CD14-positive monocyte (primary cell): ENCODE measurements around the gene TUBB6. TPM values are rescaled to one million over a fixed set of nuclear protein-coding genes. Genes with fewer than 3 reads are reported as not detected.

Source experiments
- DNase-seq, 3 donors: peaks; one replicate each; pipeline ENCODE4 v3.0.0-alpha.2; 2011 to 2022
- H2AFZ ChIP-seq: 2 replicates; pipeline ENCODE4 v1.6.0; 2012; ENCODE audit warnings: mild to moderate bottlenecking, low read depth, low read length, inconsistent platforms; ENCODE audit not compliant: insufficient read depth, poor library complexity, severe bottlenecking
- H3K27ac ChIP-seq, 2 donors: 1 replicate in 1 of 2; 2 replicates in 1 of 2; pipeline ENCODE4 v1.5.1; 2012 to 2013; ENCODE audit warnings: low read length in 2 of 2, control low read depth in 1 of 2, inconsistent platforms in 1 of 2, low read depth in 1 of 2, mild to moderate bottlenecking in 1 of 2
- H3K27me3 ChIP-seq, 2 donors: one replicate each; pipeline versions ENCODE4 v1.6.0 to v1.6.1; 2011 to 2013; ENCODE audit warnings: low read length in 2 of 2; ENCODE audit not compliant: control insufficient read depth in 2 of 2, insufficient read depth in 2 of 2
- H3K36me3 ChIP-seq, 2 donors: replicated peaks in 1 of 2; 1 replicate in 1 of 2; 2 replicates in 1 of 2; pipeline versions ENCODE4 v1.5.1 to v1.6.1; 2012 to 2013; ENCODE audit warnings: low read length in 2 of 2, control low read depth in 1 of 2, inconsistent platforms in 1 of 2, mild to moderate bottlenecking in 1 of 2; ENCODE audit not compliant: insufficient read depth in 2 of 2, control insufficient read depth in 1 of 2
- H3K4me1 ChIP-seq, 2 donors: 1 replicate in 1 of 2; 2 replicates in 1 of 2; pipeline versions ENCODE4 v1.5.1 to v1.6.1; 2012 to 2013; ENCODE audit warnings: low read length in 2 of 2, control low read depth in 1 of 2, inconsistent platforms in 1 of 2, mild to moderate bottlenecking in 1 of 2, moderate library complexity in 1 of 2; ENCODE audit not compliant: insufficient read depth in 2 of 2, control insufficient read depth in 1 of 2
- H3K4me2 ChIP-seq: replicated peaks from 2 replicates; pipeline ENCODE3; 2012; ENCODE audit warnings: low read length, moderate library complexity, mild to moderate bottlenecking; ENCODE audit not compliant: poor library complexity, severe bottlenecking; ENCODE audit errors: extremely low read depth
- H3K4me3 ChIP-seq, 3 experiments: fragments of 200-600 bp in 1 of 3; sonication (generic) in 1 of 3; replicated peaks in 1 of 3; 1 replicate in 2 of 3; 2 replicates in 1 of 3; pipeline ENCODE4 v1.5.1; 2011 to 2013; ENCODE audit warnings: low read length in 3 of 3, mild to moderate bottlenecking in 3 of 3, control low read depth in 2 of 3, low read depth in 2 of 3, inconsistent platforms in 1 of 3, moderate library complexity in 1 of 3
- H3K79me2 ChIP-seq: 2 replicates; pipeline ENCODE4 v1.6.0; 2012; ENCODE audit warnings: mild to moderate bottlenecking, control low read depth, inconsistent platforms, low read length, moderate library complexity; ENCODE audit not compliant: insufficient read depth
- H3K9ac ChIP-seq: 2 replicates; pipeline ENCODE4 v1.6.0; 2017; ENCODE audit warnings: low read length, mild to moderate bottlenecking; ENCODE audit not compliant: insufficient read depth, poor library complexity, severe bottlenecking
- H3K9me3 ChIP-seq, 2 donors: replicated peaks in 1 of 2; 1 replicate in 1 of 2; 2 replicates in 1 of 2; pipeline versions ENCODE4 v1.5.1 to v1.6.1; 2012 to 2013; ENCODE audit warnings: low read length in 2 of 2, control low read depth in 1 of 2; ENCODE audit not compliant: control insufficient read depth in 1 of 2, insufficient read depth in 1 of 2
- H4K20me1 ChIP-seq: 2 replicates; pipeline ENCODE4 v1.6.0; 2012; ENCODE audit warnings: mild to moderate bottlenecking, low read length, control low read depth, moderate library complexity; ENCODE audit not compliant: insufficient read depth
- H3K27ac Mint-ChIP-seq, 7 donors: one replicate each; pipeline ENCODE4 v1.8.0; 2020; ENCODE audit warnings: mild to moderate bottlenecking in 7 of 7, mixed read lengths in 7 of 7, moderate library complexity in 6 of 7, inconsistent platforms in 2 of 7
- H3K27me3 Mint-ChIP-seq, 3 donors: one replicate each; pipeline ENCODE4 v1.8.0; 2021 to 2022; ENCODE audit warnings: low read depth in 3 of 3, mild to moderate bottlenecking in 3 of 3, mixed read lengths in 3 of 3, moderate library complexity in 3 of 3, inconsistent platforms in 1 of 3
- H3K36me3 Mint-ChIP-seq, 2 donors: one replicate each; pipeline ENCODE4 v1.8.0; 2020; ENCODE audit warnings: mixed read lengths in 2 of 2, inconsistent platforms in 1 of 2, mild to moderate bottlenecking in 1 of 2
- H3K4me1 Mint-ChIP-seq: one replicate; pipeline ENCODE4 v1.8.0; 2020; ENCODE audit warnings: mild to moderate bottlenecking, mixed read lengths
- H3K4me3 Mint-ChIP-seq, 2 donors: one replicate each; pipeline ENCODE4 v1.8.0; 2020; ENCODE audit warnings: mild to moderate bottlenecking in 2 of 2, mixed read lengths in 2 of 2, moderate library complexity in 1 of 2
- H3K9me3 Mint-ChIP-seq, 7 donors: one replicate each; pipeline ENCODE4 v1.8.0; 2020 to 2022; ENCODE audit warnings: mixed read lengths in 7 of 7, mild to moderate bottlenecking in 6 of 7, moderate library complexity in 6 of 7, inconsistent platforms in 2 of 7
- CTCF ChIP-seq: fragments of 200-600 bp; IDR thresholded peaks from one replicate; pipeline ENCODE4 v1.8.0; 2022; ENCODE audit warnings: antibody characterized with exemption, mild to moderate bottlenecking
- WGBS: methylation state at CpG from one replicate; pipeline ENCODE4 v1.1.5; 2013; ENCODE audit warnings: missing lambda C conversion rate; ENCODE audit not compliant: insufficient coverage; 5-methylcytosine and 5-hydroxymethylcytosine counted together
- intact Hi-C, 2 donors: fragments of 100-400 bp; cut with micrococcal nuclease; formaldehyde crosslinking; loops; one replicate each; pipeline versions ENCODE4 v1.15.0 to v1.15.1; 2023
- polyA plus RNA-seq, 3 donors: library from polyadenylated mRNA; depleted of rRNA in 1 of 3; unstranded in 2 of 3; stranded (reverse) in 1 of 3; fragments of 300-500 nt in 2 of 3; fragments of >200 nt in 1 of 3; fragmentation: Illumina TruSeq in 2 of 3; gene quantifications; 1 replicate in 2 of 3; 2 replicates in 1 of 3; pipeline ENCODE4 v1.2.3, GENCODE V29; 2012 to 2021

Gene TUBB6
- polyA plus RNA-seq, 3 donors, result 15.8 to 34.9 (median 27.6) TPM

GRCh38 chr18:12306752-12307700 is 1.0 kb upstream of the TUBB6 start:
- WGBS, result 12% methylated on average over 37 of the region's 39 CpGs
- H3K4me1 ChIP-seq, result peaks cover 23 to 34% of the 10 kb centered on the region in 2 donors
- TF ChIP-seq CTCF, result no peak
- H4K20me1 ChIP-seq, result no peaks in the 10 kb centered on the region
- peaks cover 0 to 15% (median 5%) of the 10 kb centered on the region in 7 donors for H3K9me3 Mint-ChIP-seq
- H3K27ac Mint-ChIP-seq, result peak overlapping the region in 6 of 7 donors; percentile 63 to 89 (median 87)
- peaks cover 26% of the 10 kb centered on the region for H3K4me1 Mint-ChIP-seq
- H3K27me3 ChIP-seq, result peaks cover 0 to 33% of the 10 kb centered on the region in 2 donors
- peak overlapping the region; percentile 84 for H2AFZ ChIP-seq
- peak; percentile 28 to 56 (median 48) for DNase-seq
- peaks cover 15 to 22% of the 10 kb centered on the region in 2 donors for H3K36me3 Mint-ChIP-seq
- H3K79me2 ChIP-seq, result peaks cover 9% of the 10 kb centered on the region
- intact Hi-C loops, result loop anchor here (5.0 to 10.0 kb wide), 2 partner anchors 68 to 70 kb away; partner anchors contain the start of gene AFG3L2 (in 2 of the 2)
- peaks cover under 1 to 4% of the 10 kb centered on the region in 2 donors for H3K9me3 ChIP-seq
- peak overlapping the region; percentile 91 to 93 for H3K4me3 Mint-ChIP-seq
- peaks cover 0 to 10% of the 10 kb centered on the region in 2 donors for H3K36me3 ChIP-seq
- peak overlapping the region; percentile 48 to 80 (median 53) for H3K4me3 ChIP-seq
- peak overlapping the region in 1 of 2 donors; percentile 62 for H3K27ac ChIP-seq
- H3K27me3 Mint-ChIP-seq, result peaks cover 17 to 43% (median 36%) of the 10 kb centered on the region in 3 donors
- peak overlapping the region; percentile 89 for H3K4me2 ChIP-seq
- peak overlapping the region; percentile 60 for H3K9ac ChIP-seq

GRCh38 chr18:12308386-12309100 is 502 bp downstream of the TUBB6 start:
- peaks cover 0 to 33% of the 10 kb centered on the region in 2 donors for H3K27me3 ChIP-seq
- intact Hi-C loops, result loop anchor here (5.0 to 10.0 kb wide), 2 partner anchors 66 to 69 kb away; partner anchors contain the start of gene AFG3L2 (in 2 of the 2)
- H3K79me2 ChIP-seq, result peaks cover 9% of the 10 kb centered on the region
- H3K9ac ChIP-seq, result peak overlapping the region; percentile 87
- Mint-ChIP-seq H3K4me3 (peak overlapping the region; percentile 82 to 87), H3K27ac (peak overlapping the region; percentile 66 to 92 (median 77)), H3K4me1 (peaks cover 26% of the 10 kb centered on the region), H3K9me3 (peaks cover 0 to 21% (median 10%) of the 10 kb centered on the region in 7 donors), H3K27me3 (peaks cover 17 to 43% (median 36%) of the 10 kb centered on the region in 3 donors), H3K36me3 (peaks cover 17 to 33% of the 10 kb centered on the region in 2 donors)
- no peak for TF ChIP-seq CTCF
- peaks cover 8 to 9% of the 10 kb centered on the region in 2 donors for H3K9me3 ChIP-seq
- peak overlapping the region; percentile 89 for H3K4me2 ChIP-seq
- H3K36me3 ChIP-seq, result peaks cover 0 to 20% of the 10 kb centered on the region in 2 donors
- WGBS, result under 1% methylated on average over 71 of the region's 81 CpGs
- peaks cover 23 to 34% of the 10 kb centered on the region in 2 donors for H3K4me1 ChIP-seq
- peak; percentile 88 to 90 (median 88) for DNase-seq
- H2AFZ ChIP-seq, result peak overlapping the region; percentile 81
- H4K20me1 ChIP-seq, result no peaks in the 10 kb centered on the region
- peak overlapping the region in 1 of 2 donors; percentile 78 for H3K27ac ChIP-seq
- H3K4me3 ChIP-seq, result peak overlapping the region; percentile 24 to 80 (median 56)
